Tibial nerve (tissue), 4 donors: Measurements from ENCODE around the gene DGLUCY.

Experiments
- CTCF ChIP-seq, 5 experiments: fragments of 200-600 bp in 3 of 5; fragments of 450-650 bp in 2 of 5; sonication (generic) in 3 of 5; IDR thresholded peaks; one replicate each; pipeline ENCODE4 v1.5.1; 2016 to 2019; ENCODE audit warnings: antibody characterized with exemption in 5 of 5, mild to moderate bottlenecking in 3 of 5, moderate library complexity in 2 of 5
- EP300 ChIP-seq, 2 donors: sonication (generic); formaldehyde crosslinking; IDR thresholded peaks; one replicate each; pipeline ENCODE4 v1.6.1; 2017; ENCODE audit warnings: antibody characterized with exemption in 2 of 2, mild to moderate bottlenecking in 1 of 2
- POLR2A ChIP-seq, 2 donors: fragments of 450-650 bp; IDR thresholded peaks; one replicate each; pipeline ENCODE4 v1.6.1; 2017; ENCODE audit warnings: antibody characterized with exemption in 2 of 2, mild to moderate bottlenecking in 2 of 2, moderate library complexity in 2 of 2

- TF ChIP-seq CTCF (IDR thresholded peaks at IDR 0.05): no peak
- no peak for TF ChIP-seq EP300 (IDR thresholded peaks at IDR 0.05)
- TF ChIP-seq POLR2A (IDR thresholded peaks at IDR 0.05): no peak
Observed at GRCh38 chr14:91090743-91091142, 23.1 kb upstream of the DGLUCY start.
